Liver (tissue), 3 donors: ENCODE results near the gene DENND11.

Source experiments
- FOXA1 ChIP-seq: IDR thresholded peaks from 2 replicates; pipeline ENCODE4 v1.6.1; 2016; ENCODE audit warnings: antibody characterized with exemption
- HNF4A ChIP-seq, 2 donors: conservative IDR thresholded peaks; 2 replicates each; pipeline ENCODE4 v1.6.1; 2016; ENCODE audit warnings: antibody characterized with exemption in 2 of 2, mild to moderate bottlenecking in 2 of 2
- JUND ChIP-seq, 2 donors: IDR thresholded peaks; 2 replicates each; pipeline ENCODE4 v1.6.1; 2016; ENCODE audit warnings: antibody characterized with exemption in 2 of 2
- RAD21 ChIP-seq, 2 donors: IDR thresholded peaks; 2 replicates each; pipeline ENCODE4 v1.6.1; 2016; ENCODE audit warnings: antibody characterized with exemption in 2 of 2, mild to moderate bottlenecking in 2 of 2
- RXRA ChIP-seq, 2 donors: IDR thresholded peaks; 2 replicates each; pipeline ENCODE4 v1.6.1; 2017 to 2018; ENCODE audit warnings: antibody characterized with exemption in 2 of 2, mild to moderate bottlenecking in 1 of 2
- SP1 ChIP-seq: IDR thresholded peaks from 2 replicates; pipeline ENCODE4 v1.6.1; 2018; ENCODE audit warnings: antibody characterized with exemption, mild to moderate bottlenecking
- TAF1 ChIP-seq: conservative IDR thresholded peaks from 2 replicates; pipeline ENCODE4 v1.6.1; 2016; ENCODE audit warnings: antibody characterized with exemption, mild to moderate bottlenecking
- YY1 ChIP-seq: IDR thresholded peaks from 2 replicates; pipeline ENCODE4 v1.6.1; 2016; ENCODE audit warnings: antibody characterized with exemption, mild to moderate bottlenecking
- TF ChIP-seq, protein P1 (sequence below): fragments of 150-350 bp; IDR thresholded peaks from 2 replicates; pipeline ENCODE4 v1.5.1; 2017; ENCODE audit warnings: improper control_type of control experiment, low read depth, low read length; ENCODE audit not compliant: missing input control
- TF ChIP-seq, protein P2 (sequence below): IDR thresholded peaks from 2 replicates; pipeline ENCODE4 v1.6.1; 2016; ENCODE audit warnings: antibody characterized with exemption, mild to moderate bottlenecking
- TF ChIP-seq, protein P3 (sequence below): IDR thresholded peaks from 2 replicates; pipeline ENCODE4 v1.6.1; 2016; ENCODE audit warnings: antibody characterized with exemption
- TF ChIP-seq, protein P4 (sequence below): IDR thresholded peaks from 2 replicates; pipeline ENCODE4 v1.6.1; 2016; ENCODE audit warnings: antibody characterized with exemption
- donor health status: healthy.
- donor health status: healthy.

DNA sequence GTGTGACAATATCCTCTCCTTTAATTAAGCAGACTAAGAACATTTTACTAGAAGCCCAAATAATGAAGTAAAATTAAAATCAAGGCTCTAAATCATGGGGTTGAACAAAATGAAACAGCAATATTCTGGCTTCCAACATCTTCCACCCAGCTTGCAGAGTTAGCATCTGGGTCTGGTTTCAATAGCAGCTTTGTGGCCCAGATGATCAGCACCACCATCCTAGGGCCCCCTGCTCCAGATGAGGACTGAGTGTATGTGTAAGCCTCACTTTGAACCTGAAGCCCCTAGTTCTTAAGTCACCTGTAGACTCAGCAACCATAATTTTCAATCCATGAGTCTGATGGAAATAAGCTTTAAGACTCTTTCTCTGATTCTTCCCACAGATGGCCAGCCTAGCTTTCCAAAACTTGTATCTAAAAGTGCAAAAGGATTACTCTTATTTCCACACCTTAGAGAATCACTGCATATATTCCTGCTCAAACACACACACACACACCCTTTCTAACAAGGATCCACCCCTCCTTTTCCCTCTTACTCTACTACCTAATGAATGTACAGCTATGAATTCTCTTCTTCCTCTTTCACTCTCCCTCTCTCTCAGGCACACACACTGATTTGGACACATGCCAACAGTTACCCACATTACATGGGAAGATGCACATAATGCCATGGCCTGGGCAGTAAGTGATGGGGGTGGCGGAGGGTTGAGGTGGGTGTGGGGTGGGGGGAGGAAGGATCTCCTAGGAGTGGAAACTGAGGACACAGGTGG is 3.5 kb downstream of the DENND11 start:
- TF ChIP-seq RXRA (IDR thresholded peaks at IDR 0.05) (no peak), JUND (IDR thresholded peaks at IDR 0.05) (no peak), RAD21 (IDR thresholded peaks at IDR 0.05) (no peak), HNF4A (conservative IDR thresholded peaks at IDR 0.05) (no peak), YY1 (no peak), SP1 (no peak), TAF1 (no peak), FOXA1 (no peak)
- TF ChIP-seq, protein P1, sequence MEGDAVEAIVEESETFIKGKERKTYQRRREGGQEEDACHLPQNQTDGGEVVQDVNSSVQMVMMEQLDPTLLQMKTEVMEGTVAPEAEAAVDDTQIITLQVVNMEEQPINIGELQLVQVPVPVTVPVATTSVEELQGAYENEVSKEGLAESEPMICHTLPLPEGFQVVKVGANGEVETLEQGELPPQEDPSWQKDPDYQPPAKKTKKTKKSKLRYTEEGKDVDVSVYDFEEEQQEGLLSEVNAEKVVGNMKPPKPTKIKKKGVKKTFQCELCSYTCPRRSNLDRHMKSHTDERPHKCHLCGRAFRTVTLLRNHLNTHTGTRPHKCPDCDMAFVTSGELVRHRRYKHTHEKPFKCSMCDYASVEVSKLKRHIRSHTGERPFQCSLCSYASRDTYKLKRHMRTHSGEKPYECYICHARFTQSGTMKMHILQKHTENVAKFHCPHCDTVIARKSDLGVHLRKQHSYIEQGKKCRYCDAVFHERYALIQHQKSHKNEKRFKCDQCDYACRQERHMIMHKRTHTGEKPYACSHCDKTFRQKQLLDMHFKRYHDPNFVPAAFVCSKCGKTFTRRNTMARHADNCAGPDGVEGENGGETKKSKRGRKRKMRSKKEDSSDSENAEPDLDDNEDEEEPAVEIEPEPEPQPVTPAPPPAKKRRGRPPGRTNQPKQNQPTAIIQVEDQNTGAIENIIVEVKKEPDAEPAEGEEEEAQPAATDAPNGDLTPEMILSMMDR: no peak
- TF ChIP-seq, protein P2, sequence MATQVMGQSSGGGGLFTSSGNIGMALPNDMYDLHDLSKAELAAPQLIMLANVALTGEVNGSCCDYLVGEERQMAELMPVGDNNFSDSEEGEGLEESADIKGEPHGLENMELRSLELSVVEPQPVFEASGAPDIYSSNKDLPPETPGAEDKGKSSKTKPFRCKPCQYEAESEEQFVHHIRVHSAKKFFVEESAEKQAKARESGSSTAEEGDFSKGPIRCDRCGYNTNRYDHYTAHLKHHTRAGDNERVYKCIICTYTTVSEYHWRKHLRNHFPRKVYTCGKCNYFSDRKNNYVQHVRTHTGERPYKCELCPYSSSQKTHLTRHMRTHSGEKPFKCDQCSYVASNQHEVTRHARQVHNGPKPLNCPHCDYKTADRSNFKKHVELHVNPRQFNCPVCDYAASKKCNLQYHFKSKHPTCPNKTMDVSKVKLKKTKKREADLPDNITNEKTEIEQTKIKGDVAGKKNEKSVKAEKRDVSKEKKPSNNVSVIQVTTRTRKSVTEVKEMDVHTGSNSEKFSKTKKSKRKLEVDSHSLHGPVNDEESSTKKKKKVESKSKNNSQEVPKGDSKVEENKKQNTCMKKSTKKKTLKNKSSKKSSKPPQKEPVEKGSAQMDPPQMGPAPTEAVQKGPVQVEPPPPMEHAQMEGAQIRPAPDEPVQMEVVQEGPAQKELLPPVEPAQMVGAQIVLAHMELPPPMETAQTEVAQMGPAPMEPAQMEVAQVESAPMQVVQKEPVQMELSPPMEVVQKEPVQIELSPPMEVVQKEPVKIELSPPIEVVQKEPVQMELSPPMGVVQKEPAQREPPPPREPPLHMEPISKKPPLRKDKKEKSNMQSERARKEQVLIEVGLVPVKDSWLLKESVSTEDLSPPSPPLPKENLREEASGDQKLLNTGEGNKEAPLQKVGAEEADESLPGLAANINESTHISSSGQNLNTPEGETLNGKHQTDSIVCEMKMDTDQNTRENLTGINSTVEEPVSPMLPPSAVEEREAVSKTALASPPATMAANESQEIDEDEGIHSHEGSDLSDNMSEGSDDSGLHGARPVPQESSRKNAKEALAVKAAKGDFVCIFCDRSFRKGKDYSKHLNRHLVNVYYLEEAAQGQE: no peak
- TF ChIP-seq, protein P3, sequence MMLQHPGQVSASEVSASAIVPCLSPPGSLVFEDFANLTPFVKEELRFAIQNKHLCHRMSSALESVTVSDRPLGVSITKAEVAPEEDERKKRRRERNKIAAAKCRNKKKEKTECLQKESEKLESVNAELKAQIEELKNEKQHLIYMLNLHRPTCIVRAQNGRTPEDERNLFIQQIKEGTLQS: no peak
- TF ChIP-seq, protein P4, sequence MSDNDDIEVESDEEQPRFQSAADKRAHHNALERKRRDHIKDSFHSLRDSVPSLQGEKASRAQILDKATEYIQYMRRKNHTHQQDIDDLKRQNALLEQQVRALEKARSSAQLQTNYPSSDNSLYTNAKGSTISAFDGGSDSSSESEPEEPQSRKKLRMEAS: no peak
